Activated T-cell treated with anti-CD3 and anti-CD28 coated beads, Interleukin-2, amount 50 U/mL, for 4 hours (primary cell): ENCODE measurements around the gene DDX28. TPM values are rescaled to one million over a fixed set of nuclear protein-coding genes. Genes with fewer than 3 reads are reported as not detected.
"Not testable (repeated sequence)": the region's sequence is repeated elsewhere in the genome, so short reads cannot be mapped to it uniquely, and the experiment has no call there.

Experiments used
- ATAC-seq, 2 donors: fragments of 200-7000 bp; cut with Tn5 transposase; one replicate each; pipeline ENCODE4 v1.10.0; 2021
- DNase-seq: peaks from one replicate; pipeline ENCODE4 v3.0.0-alpha.2; 2020
- H3K27me3 Mint-ChIP-seq: one replicate; pipeline ENCODE4 v1.8.0; 2021; ENCODE audit warnings: low read depth, mixed read lengths
- H3K36me3 Mint-ChIP-seq: one replicate; pipeline ENCODE4 v1.8.0; 2022; ENCODE audit warnings: mixed read lengths; ENCODE audit not compliant: insufficient read depth
- H3K4me1 Mint-ChIP-seq: one replicate; pipeline ENCODE4 v1.8.0; 2021; ENCODE audit warnings: low read depth, mixed read lengths
- H3K4me3 Mint-ChIP-seq: one replicate; pipeline ENCODE4 v1.8.0; 2021; ENCODE audit warnings: mild to moderate bottlenecking, moderate library complexity, mixed read lengths
- H3K9me3 Mint-ChIP-seq: one replicate; pipeline ENCODE4 v1.8.0; 2021; ENCODE audit warnings: mixed read lengths
- total RNA-seq, 3 donors: library from RNA; stranded (reverse); gene quantifications; one replicate each; pipeline ENCODE4 v1.2.1, GENCODE V29; 2021

The DDX28 gene
- total RNA-seq, 3 donors from 2014 or later = 34.9 to 40.3 (median 39.1) TPM

GRCh38 chr16:68059804-68060203 is 36.8 kb upstream of the DDX28 start:
- Mint-ChIP-seq H3K4me3 (no peak overlapping the region), H3K36me3 (peaks cover 39% of the 10 kb centered on the region), H3K27me3 (no peaks in the 10 kb centered on the region), H3K9me3 (no peaks in the 10 kb centered on the region), H3K4me1 (peaks cover 52% of the 10 kb centered on the region)
- ATAC-seq (no peak), DNase-seq (no peak)

- DNase-seq (no peak), ATAC-seq (no peak)
- no peaks in the 10 kb centered on the region for H3K27me3 Mint-ChIP-seq
- H3K4me1 Mint-ChIP-seq = peaks cover 17% of the 10 kb centered on the region
- H3K4me3 Mint-ChIP-seq = no peak overlapping the region
- H3K9me3 Mint-ChIP-seq = no peaks in the 10 kb centered on the region
- peaks cover 46% of the 10 kb centered on the region for H3K36me3 Mint-ChIP-seq
These were observed 32.4 kb upstream of the DDX28 start for GRCh38 chr16:68055395-68055794.

GRCh38 chr16:68049449-68049848 is 26.4 kb upstream of the DDX28 start:
- Mint-ChIP-seq H3K4me1 (peaks cover 2% of the 10 kb centered on the region), H3K27me3 (no peaks in the 10 kb centered on the region), H3K9me3 (no peaks in the 10 kb centered on the region), H3K4me3 (no peak overlapping the region), H3K36me3 (peaks cover 36% of the 10 kb centered on the region)
- DNase-seq = no peak
- no peak for ATAC-seq

GRCh38 chr16:68047987-68048386 is 25.0 kb upstream of the DDX28 start:
- Mint-ChIP-seq H3K27me3 (no peaks in the 10 kb centered on the region), H3K4me1 (peaks cover 2% of the 10 kb centered on the region), H3K9me3 (no peaks in the 10 kb centered on the region), H3K36me3 (peaks cover 28% of the 10 kb centered on the region), H3K4me3 (no peak overlapping the region)
- ATAC-seq (no peak), DNase-seq (no peak)

- H3K27me3 Mint-ChIP-seq = no peaks in the 10 kb centered on the region
- DNase-seq = no peak
- peaks cover 25% of the 10 kb centered on the region for H3K36me3 Mint-ChIP-seq
- no peaks in the 10 kb centered on the region for H3K9me3 Mint-ChIP-seq
- no peak for ATAC-seq
- peaks cover 2% of the 10 kb centered on the region for H3K4me1 Mint-ChIP-seq
- H3K4me3 Mint-ChIP-seq = no peak overlapping the region
These were observed 23.1 kb upstream of the DDX28 start for GRCh38 chr16:68046106-68046505.

- no peak for ATAC-seq
- no peaks in the 10 kb centered on the region for H3K27me3 Mint-ChIP-seq
- H3K4me3 Mint-ChIP-seq = no peak overlapping the region
- DNase-seq = no peak
- peaks cover 14% of the 10 kb centered on the region for H3K4me1 Mint-ChIP-seq
- no peaks in the 10 kb centered on the region for H3K9me3 Mint-ChIP-seq
- peaks cover 17% of the 10 kb centered on the region for H3K36me3 Mint-ChIP-seq
These were observed 18.8 kb upstream of the DDX28 start for GRCh38 chr16:68041783-68042182.

- H3K4me3 Mint-ChIP-seq = no peak overlapping the region
- peaks cover 14% of the 10 kb centered on the region for H3K4me1 Mint-ChIP-seq
- H3K36me3 Mint-ChIP-seq = peaks cover 14% of the 10 kb centered on the region
These were observed 17.7 kb upstream of the DDX28 start for GRCh38 chr16:68040506-68041288.

GRCh38 chr16:68037841-68038597 is 15.0 kb upstream of the DDX28 start:
- no peak for DNase-seq
- H3K9me3 Mint-ChIP-seq = no peaks in the 10 kb centered on the region
- no peak for ATAC-seq
- H3K27me3 Mint-ChIP-seq = no peaks in the 10 kb centered on the region
- peaks cover 14% of the 10 kb centered on the region for H3K4me1 Mint-ChIP-seq
- no peak overlapping the region for H3K4me3 Mint-ChIP-seq
- H3K36me3 Mint-ChIP-seq = peaks cover 17% of the 10 kb centered on the region

More at GRCh38 chr16:68040506-68041288, 17.7 kb upstream of the DDX28 start:
- Mint-ChIP-seq H3K9me3 (no peaks in the 10 kb centered on the region), H3K27me3 (no peaks in the 10 kb centered on the region)
- ATAC-seq = peak; percentile 99 to 100
- DNase-seq = peak; percentile 91

- no peak overlapping the region for H3K4me3 Mint-ChIP-seq
- H3K36me3 Mint-ChIP-seq = peaks cover 19% of the 10 kb centered on the region
- DNase-seq (no peak), ATAC-seq (no peak)
- H3K9me3 Mint-ChIP-seq = no peaks in the 10 kb centered on the region
- H3K4me1 Mint-ChIP-seq = peaks cover 9% of the 10 kb centered on the region
- H3K27me3 Mint-ChIP-seq = no peaks in the 10 kb centered on the region
These were observed 12.2 kb upstream of the DDX28 start for GRCh38 chr16:68035227-68035626.

GRCh38 chr16:68033101-68033500 is 10.1 kb upstream of the DDX28 start:
- Mint-ChIP-seq H3K36me3 (peaks cover 11% of the 10 kb centered on the region), H3K27me3 (no peaks in the 10 kb centered on the region), H3K4me3 (no peak overlapping the region), H3K4me1 (peaks cover 5% of the 10 kb centered on the region), H3K9me3 (no peaks in the 10 kb centered on the region)
- ATAC-seq = no peak
- no peak for DNase-seq

- peaks cover 18% of the 10 kb centered on the region for H3K36me3 Mint-ChIP-seq
- H3K27me3 Mint-ChIP-seq = no peaks in the 10 kb centered on the region
- ATAC-seq (peak in 1 of 2 donors; percentile 28), DNase-seq (no peak)
- peaks cover 3% of the 10 kb centered on the region for H3K4me1 Mint-ChIP-seq
- no peak overlapping the region for H3K4me3 Mint-ChIP-seq
- no peaks in the 10 kb centered on the region for H3K9me3 Mint-ChIP-seq
These were observed 8.9 kb upstream of the DDX28 start for GRCh38 chr16:68031951-68032350.

GRCh38 chr16:68030108-68030507 is 7.1 kb upstream of the DDX28 start:
- DNase-seq, H3K4me1 Mint-ChIP-seq, H3K27me3 Mint-ChIP-seq, H3K9me3 Mint-ChIP-seq, H3K4me3 Mint-ChIP-seq, ATAC-seq: not testable (repeated sequence)
- peaks cover 18% of the 10 kb centered on the region for H3K36me3 Mint-ChIP-seq

GRCh38 chr16:68028996-68029395 is 6.0 kb upstream of the DDX28 start:
- H3K27me3 Mint-ChIP-seq = no peaks in the 10 kb centered on the region
- no peak overlapping the region for H3K4me3 Mint-ChIP-seq
- peaks cover 15% of the 10 kb centered on the region for H3K36me3 Mint-ChIP-seq
- ATAC-seq (no peak), DNase-seq (no peak)
- peaks cover 3% of the 10 kb centered on the region for H3K4me1 Mint-ChIP-seq
- no peaks in the 10 kb centered on the region for H3K9me3 Mint-ChIP-seq

- Mint-ChIP-seq H3K4me3 (peak overlapping the region; percentile 97), H3K27me3 (no peaks in the 10 kb centered on the region), H3K9me3 (no peaks in the 10 kb centered on the region), H3K4me1 (peaks cover 22% of the 10 kb centered on the region), H3K36me3 (peaks cover 7% of the 10 kb centered on the region)
- DNase-seq (no peak), ATAC-seq (peak; percentile 11)
These were observed 729 bp downstream of the DDX28 start for GRCh38 chr16:68022278-68022727.

GRCh38 chr16:68021490-68021889 is 1.5 kb downstream of the DDX28 start:
- H3K9me3 Mint-ChIP-seq = no peaks in the 10 kb centered on the region
- peak overlapping the region; percentile 97 for H3K4me3 Mint-ChIP-seq
- no peak for DNase-seq
- H3K4me1 Mint-ChIP-seq = peaks cover 22% of the 10 kb centered on the region
- no peaks in the 10 kb centered on the region for H3K27me3 Mint-ChIP-seq
- peaks cover 7% of the 10 kb centered on the region for H3K36me3 Mint-ChIP-seq
- ATAC-seq = no peak
